Right renal pelvis (tissue), 4 donors: ENCODE measurements around the gene DNAJC18. TPM values are rescaled to one million over a fixed set of nuclear protein-coding genes. Genes with fewer than 3 reads are reported as not detected.

Source experiments
- DNase-seq, 4 donors: peaks; one replicate each; pipeline ENCODE4 v3.0.0-alpha.2; 2013; ENCODE audit warnings: low read depth in 4 of 4, low spot score in 3 of 4, missing footprints in 1 of 4
- polyA plus RNA-seq, 4 donors: library from polyadenylated mRNA; unstranded; fragments of 120-200 nt; gene quantifications; one replicate each; pipeline ENCODE4 v1.2.1, GENCODE V29; 2013; ENCODE audit not compliant: insufficient read length in 4 of 4

DNAJC18 gene
- polyA plus RNA-seq, 4 donors = 27.1 to 36.0 (median 31.5) TPM

- no peak for DNase-seq
Observed at GRCh38 chr5:139407517-139407916, 31.8 kb downstream of the DNAJC18 start.

DNA sequence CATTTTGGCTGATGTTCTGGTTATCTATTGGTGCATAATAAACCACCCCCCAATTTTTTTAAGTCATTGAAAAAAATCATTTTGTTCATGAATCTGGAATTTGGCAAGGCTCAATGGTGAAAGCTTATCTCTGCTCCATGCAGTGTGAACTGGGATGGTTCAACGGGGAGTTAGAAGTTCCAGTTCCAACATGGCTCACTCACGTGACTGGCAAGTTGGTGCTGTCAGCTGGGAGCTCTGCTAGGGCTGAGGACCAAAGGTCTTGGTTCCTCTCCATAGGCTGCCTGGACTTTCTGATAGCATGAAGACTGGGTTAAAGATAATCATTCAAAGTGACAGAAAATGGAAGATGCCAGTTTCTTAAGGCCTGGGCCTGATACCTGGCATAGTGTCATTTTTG lies 32.4 kb downstream of the DNAJC18 start:
- DNase-seq = no peak

DNA sequence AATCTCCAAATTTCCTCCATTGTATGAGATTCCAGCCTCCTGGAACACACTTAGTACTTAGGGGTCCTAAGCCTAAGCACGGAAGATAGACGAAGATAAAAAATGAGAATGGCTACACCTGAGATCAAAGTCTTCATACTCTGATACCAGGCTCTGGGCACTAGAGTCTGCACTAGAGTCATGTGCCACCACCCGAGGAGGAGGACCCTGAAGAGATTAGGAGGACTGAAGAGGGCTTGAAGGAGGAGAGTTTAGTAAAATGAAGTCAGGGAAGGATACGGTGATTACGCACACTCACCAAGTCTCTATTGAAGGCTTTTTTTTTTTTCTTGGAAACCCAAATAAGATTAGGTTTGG lies 34.9 kb downstream of the DNAJC18 start:
- DNase-seq = no peak

DNA sequence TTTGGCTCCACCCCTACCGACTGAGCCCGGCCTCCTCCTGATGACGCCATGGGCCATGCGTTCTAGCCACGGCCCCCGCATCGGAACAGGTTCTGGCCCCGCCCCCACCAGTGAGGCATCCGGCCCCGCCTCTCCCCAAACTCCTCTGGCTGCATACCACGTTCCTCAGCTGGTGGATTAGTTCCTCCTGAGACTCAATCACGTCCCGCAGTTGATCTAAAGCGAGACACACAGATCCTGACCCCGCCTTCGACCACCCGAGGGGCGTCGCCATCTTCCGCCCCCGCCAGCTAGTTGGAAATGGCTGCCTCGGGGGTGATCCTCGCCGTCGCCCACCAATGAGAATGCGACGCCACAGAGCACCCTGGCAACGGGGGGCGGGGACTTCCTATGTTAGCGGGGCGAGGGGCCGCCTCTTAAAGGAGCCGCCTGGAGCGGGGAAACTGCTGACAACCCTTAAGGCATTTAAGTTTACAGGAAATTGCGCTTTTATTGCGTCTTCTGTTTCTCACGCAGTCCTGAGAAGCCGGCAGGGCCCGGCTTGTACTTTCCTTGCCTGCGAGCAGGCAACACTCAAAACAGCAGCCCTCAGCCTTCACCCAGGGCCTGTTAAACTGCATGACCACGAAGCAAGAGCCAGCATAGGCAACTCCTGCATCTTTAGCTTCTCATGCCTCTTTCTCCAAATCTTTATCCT lies 35.4 kb downstream of the DNAJC18 start, which contains the start of gene SPATA24:
TSS of gene SPATA24 (minus strand) at position 303 of the 697 bp plus-strand sequence. CDS start at position 274, 29 bp downstream.
- DNase-seq = peak; percentile 95 to 98 (median 96)

GRCh38 chr5:139403418-139403786 lies 35.9 kb downstream of the DNAJC18 start:
- DNase-seq = no peak

- no peak for DNase-seq
Observed at GRCh38 chr5:139402561-139403158, 36.7 kb downstream of the DNAJC18 start.

DNA sequence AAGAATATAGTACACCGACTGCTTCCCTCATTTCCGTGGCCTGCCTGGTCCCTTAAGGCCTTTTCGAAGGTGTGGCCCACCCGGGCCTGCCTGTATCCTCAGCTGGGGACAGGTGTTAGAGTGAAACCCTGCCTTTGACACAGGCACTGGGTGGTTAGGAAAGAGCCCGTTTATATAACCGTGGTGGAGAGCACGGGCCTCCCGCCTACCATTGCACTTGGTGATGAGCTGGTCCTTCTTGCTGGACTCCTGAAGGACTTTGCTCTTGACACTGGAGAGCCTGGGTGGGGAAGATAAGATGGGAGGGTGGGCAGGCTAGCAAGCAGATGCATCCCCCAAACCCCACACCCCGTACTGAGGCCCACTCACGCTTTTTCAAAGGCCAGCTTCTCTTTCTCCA lies 37.8 kb downstream of the DNAJC18 start:
- no peak for DNase-seq

DNA sequence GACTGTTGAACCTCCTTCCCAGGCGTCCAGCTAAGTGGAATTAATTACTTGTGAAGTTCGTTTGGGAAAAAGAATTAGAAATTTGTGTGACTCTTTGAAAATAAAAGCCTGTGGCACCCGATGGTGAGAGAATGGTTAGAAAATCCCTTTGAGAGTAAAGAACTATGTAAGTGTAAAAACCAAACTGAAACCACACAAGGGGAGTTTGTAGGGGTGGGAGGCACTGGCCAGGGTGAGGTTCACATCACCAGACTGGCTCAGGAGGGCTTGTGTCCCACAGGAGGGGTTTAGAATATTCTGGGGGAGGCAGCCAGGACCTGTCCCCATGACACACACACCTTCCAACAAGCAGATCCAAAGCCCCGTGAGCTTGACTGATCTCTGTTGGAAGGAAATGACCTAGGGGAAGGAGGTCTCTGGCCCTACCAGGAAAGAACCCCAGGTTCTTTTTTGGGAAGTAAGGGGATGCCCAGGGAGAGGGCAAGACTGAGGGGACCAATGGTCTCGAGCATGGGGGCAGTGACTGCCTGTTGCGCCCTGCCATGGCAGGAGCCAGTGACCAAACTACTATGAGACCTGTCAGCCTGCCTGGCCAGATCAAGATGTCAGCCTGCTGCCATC lies 39.7 kb downstream of the DNAJC18 start:
- DNase-seq = no peak

GRCh38 chr5:139397921-139398320 lies 41.4 kb downstream of the DNAJC18 start:
- no peak for DNase-seq

DNA sequence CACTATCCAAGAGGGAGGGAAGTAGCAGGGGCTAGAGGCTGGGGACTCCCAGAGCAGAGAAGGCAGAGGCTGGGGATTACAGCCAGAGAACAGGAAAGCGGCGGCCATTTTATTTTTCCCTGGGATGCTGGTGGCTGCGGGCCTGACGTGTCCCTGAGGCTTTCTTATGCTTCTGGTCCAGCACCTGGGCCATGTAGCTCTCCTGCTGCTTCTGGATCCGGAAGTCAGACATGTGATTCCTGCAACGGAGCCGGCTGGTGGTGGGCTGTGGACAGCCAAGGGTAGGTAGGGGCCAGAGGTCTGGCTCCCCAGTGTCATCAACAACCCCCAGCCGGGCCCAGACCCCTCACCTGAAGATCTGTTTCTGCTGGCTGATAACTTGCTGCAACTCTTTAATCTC lies 42.6 kb downstream of the DNAJC18 start:
- no peak for DNase-seq

GRCh38 chr5:139395844-139396640 lies 43.3 kb downstream of the DNAJC18 start:
- DNase-seq = no peak

DNA sequence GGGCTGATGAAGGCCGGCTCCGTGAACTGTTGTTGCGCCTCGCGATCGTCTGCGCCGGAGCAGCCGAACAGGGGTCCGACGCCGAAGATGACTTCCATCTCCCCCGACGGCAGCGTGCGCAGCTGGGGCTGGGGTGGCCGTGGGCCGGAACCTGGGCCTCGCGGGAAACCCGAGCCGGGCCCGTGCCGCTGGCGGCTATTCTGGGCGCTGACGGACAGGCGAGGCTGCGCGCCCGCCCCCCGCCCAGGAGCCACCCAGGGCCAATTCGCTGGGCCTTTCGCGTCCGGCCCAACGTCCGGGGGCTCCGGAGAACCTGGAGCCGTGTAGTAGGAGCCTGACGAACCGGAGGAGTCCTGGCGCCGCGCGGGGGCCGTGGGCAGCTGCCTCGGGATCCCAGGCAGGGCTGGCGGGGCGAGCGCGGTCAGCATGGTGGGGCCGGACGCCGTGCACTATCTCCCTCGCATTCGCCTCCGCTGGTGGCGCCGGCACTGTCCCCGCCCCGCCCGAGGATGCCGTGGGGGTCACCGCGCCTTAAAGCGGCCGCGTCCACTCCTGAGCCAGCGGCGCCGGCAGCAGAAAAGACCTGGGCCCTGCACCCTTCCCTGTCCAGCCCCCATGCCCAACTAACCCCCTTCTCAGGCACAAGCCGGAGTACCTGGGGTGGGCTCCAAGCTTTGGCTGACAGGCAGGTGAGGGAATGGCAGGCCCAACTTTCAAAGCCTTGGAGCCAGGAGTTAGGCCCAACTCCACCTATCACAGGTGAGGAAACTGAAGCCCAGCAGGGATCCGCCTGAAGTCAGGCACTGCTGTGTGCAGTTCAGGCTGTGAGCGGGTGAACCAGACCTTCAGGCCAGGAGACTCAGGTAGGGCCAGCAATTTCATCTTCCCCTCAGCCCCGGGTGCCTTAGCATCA lies 44.4 kb downstream of the DNAJC18 start, which contains the start of gene PROB1:
TSS of gene PROB1 (minus strand) at position 451 of the 913 bp plus-strand sequence. CDS start at position 428, 23 bp downstream.
- DNase-seq = no peak

DNA sequence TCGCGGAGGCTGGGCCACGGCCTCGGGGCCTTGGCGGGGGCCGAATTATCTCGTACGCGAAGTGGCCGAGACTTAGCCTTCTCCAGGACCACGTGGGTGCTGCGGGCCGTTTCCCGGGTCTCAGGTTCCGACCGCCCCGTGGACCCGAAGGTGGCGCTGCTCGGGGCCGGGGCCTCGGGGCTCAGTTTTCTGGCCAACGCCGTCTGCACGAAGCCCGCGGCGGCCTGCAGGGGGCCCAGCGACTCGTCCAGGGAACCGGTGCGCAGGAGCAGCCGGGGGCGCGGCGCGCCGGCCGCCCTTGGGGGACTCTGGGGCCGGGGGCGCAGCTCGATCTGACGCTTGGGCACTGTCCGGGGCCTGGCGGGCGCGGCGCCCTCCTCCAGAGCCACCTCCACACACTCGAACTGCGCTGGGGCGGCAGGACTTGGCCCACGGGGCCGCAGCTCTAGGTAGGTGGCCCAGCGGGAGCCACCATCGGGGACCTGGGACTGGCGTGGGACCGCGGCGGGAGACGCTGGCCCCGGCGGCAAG lies 45.1 kb downstream of the DNAJC18 start:
- DNase-seq = no peak

DNA sequence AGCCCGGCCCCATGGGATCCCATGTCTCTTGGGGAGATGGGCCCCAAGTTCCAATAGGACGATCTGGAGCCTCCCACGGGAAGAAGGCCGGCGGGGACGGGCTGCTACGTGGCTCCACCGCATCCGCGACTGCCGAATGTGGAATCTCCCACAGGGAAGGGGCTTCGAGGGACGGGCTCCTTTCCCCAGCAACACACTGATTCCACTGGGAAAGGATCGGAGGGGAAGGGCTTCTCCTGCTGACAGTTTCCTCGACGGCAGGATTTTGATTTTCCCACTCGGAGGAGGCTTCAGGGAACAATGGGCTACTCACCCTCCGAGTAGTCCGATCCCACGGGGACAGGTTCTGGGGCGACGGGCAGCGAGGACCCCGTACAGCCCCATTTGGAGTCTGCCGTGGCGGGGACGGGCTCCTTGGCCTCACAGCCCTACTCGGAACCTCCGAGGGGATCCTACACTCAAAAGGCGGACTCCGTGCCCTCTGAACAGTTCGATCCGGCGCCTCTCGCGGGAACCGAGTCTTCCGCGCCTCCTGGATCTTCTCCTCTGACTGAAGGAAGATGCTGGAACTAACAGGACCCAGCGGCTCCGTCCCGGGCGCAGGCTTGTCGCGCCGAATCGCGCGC lies 45.7 kb downstream of the DNAJC18 start:
- no peak for DNase-seq

DNA sequence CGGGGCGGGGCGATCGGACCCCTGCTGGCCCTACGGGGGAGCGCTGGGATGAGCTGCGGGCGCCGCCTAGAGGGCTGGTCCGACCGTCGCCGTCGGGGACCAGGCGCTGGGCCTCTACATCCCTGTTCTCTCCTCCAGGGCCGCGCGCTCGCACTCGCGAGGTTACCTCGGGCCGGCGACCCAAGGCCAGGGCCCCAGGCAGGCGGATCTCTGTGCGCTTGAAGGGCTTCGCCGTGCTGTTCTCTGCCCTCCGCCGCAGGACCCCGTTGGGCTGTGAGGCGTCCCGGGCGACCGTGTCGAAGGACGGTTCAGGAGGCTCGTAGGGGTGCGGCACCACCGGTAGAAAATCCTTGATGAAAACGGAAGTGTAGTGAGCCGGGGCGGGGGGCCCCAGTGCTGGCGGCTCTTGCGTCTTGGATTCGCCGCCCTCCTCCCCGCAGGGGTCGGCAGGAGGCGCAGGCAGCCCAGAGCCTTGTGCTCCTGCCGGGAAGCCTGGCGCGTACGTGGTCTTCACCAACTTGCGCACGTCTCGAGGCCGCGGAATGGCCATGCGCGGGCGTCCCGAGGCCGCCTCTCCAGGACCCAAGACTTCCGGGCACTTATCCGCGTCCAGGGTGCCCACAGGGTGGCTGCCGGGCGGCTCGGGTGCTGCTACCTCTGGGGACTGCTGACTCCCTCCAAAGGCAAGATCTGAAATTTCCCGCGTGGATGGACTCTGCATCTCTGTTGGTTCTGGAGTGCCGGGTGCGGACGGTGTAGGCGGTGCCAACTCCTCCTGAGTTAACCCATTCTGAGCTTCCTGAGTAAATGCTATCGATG lies 46.4 kb downstream of the DNAJC18 start:
- DNase-seq = no peak

- no peak for DNase-seq
Observed at GRCh38 chr5:139392324-139392677, 47.0 kb downstream of the DNAJC18 start.

DNA sequence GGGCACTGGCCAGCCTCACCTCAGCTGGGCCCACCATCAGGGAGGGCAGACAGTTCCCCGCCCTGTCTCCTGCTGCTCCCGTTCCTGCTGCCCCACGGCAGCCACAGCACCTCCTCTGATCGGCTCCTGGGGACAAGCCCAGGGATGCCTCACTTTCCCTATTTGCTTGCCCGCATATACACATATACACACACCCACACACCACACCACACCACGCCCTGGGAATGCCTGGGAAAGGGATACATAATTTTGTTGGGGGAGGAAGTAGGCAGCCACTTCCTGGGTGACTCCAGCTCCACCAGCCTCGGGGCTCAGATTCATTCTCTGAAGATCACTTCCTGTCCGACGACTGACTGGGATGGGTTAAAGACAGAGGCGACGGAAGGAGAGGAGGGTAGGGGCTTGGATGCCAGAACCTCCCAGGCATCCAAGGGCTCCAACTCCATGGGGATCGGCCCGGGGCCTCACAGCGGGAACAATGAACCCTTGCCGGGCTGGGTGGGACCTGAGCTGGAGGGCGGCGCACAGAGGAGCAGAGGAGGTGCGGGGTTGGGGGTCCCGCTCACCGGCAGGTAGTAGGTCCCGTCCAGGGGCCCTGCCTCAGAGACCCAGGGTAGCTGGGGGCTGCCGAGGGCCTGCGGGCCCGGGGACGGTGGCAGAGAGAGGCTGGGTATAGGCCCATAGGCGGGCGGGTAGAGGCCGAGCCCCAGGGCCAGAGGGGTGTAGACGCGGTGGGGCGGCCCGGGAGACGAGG lies 47.6 kb downstream of the DNAJC18 start:
- no peak for DNase-seq
